Prostate gland (tissue), 2 donors: ENCODE data around the gene PIK3IP1. TPM values are rescaled to one million over a fixed set of nuclear protein-coding genes. Genes with fewer than 3 reads are reported as not detected.

Experiments used
- DNase-seq: peaks from one replicate; pipeline ENCODE4 v3.0.0-alpha.2; 2019; ENCODE audit warnings: low spot score
- H3K27ac ChIP-seq, 2 donors: fragments of 200-600 bp; sonication (generic); 2 replicates each; pipeline ENCODE4 v1.5.1; 2017 to 2019
- H3K27me3 ChIP-seq: fragments of 200-600 bp; sonication (generic); replicated peaks from 2 replicates; pipeline ENCODE4 v1.5.1; 2019; ENCODE audit not compliant: insufficient read depth
- H3K36me3 ChIP-seq, 2 donors: fragments of 200-600 bp; sonication (generic); 1 replicate in 1 of 2; 2 replicates in 1 of 2; pipeline versions ENCODE4 v1.5.1 to v1.8.1; 2017 to 2019
- H3K4me1 ChIP-seq: fragments of 200-600 bp; sonication (generic); replicated peaks from 2 replicates; pipeline ENCODE4 v1.5.1; 2019
- H3K4me3 ChIP-seq, 2 donors: fragments of 200-600 bp; sonication (generic); 2 replicates each; pipeline ENCODE4 v1.5.1; 2017 to 2019
- H3K9me3 ChIP-seq: fragments of 200-600 bp; sonication (generic); 2 replicates; pipeline ENCODE4 v1.5.1; 2017
- CTCF ChIP-seq, 4 experiments: fragments of 200-600 bp in 2 of 4; fragments of 450-650 bp in 2 of 4; sonication (generic) in 2 of 4; IDR thresholded peaks; 1 replicate in 3 of 4; 2 replicates in 1 of 4; pipeline ENCODE4 v1.5.1; 2016 to 2019; ENCODE audit warnings: antibody characterized with exemption in 4 of 4, mild to moderate bottlenecking in 2 of 4, moderate library complexity in 2 of 4
- POLR2A ChIP-seq: fragments of 450-650 bp; IDR thresholded peaks from one replicate; pipeline ENCODE4 v1.6.1; 2016; ENCODE audit warnings: antibody characterized with exemption, mild to moderate bottlenecking
- POLR2AphosphoS5 ChIP-seq: sonication (generic); formaldehyde crosslinking; IDR thresholded peaks from one replicate; pipeline ENCODE4 v1.6.1; 2017; ENCODE audit warnings: antibody characterized with exemption
- WGBS: methylation state at CpG from one replicate; pipeline ENCODE4 v1.1.5; 2018; 5-methylcytosine and 5-hydroxymethylcytosine counted together
- intact Hi-C: fragments of 100-400 bp; cut with DNase I; formaldehyde crosslinking; loops from one replicate; pipeline ENCODE4 v1.14.2; 2022
- total RNA-seq, 2 donors: library from RNA; depleted of rRNA; stranded (reverse); fragments of >200 nt; gene quantifications; one replicate each; pipeline ENCODE4 v1.1.0, GENCODE V29; 2016

Gene PIK3IP1
- total RNA-seq, 2 donors from 2014 or later, result 25.6 to 124 TPM

GRCh38 chr22:31274017-31274416 lies 18.3 kb downstream of the PIK3IP1 start:
- 52% methylated on average over 3 of the region's 3 CpGs for WGBS
- no peak for DNase-seq
- TF ChIP-seq POLR2AphosphoS5 (peak; percentile 63), CTCF (IDR thresholded peaks at IDR 0.05) (no peak)
- Histone ChIP-seq H3K4me3 (no peak overlapping the region), H3K36me3 (peaks cover 0 to 6% of the 10 kb centered on the region in 2 donors), H3K4me1 (no peaks in the 10 kb centered on the region), H3K27ac (peak overlapping the region; percentile 31 to 63), H3K27me3 (no peaks in the 10 kb centered on the region), H3K9me3 (no peaks in the 10 kb centered on the region)
- intact Hi-C loops, result loop anchor here (10.0 kb wide), 1 partner anchor 59 kb away; the partner anchor contains the start of gene LIMK2

GRCh38 chr22:31272522-31273446 lies 19.5 kb downstream of the PIK3IP1 start:
- intact Hi-C loops, result loop anchor here (10.0 kb wide), 1 partner anchor 58 kb away; the partner anchor contains the start of gene LIMK2
- Histone ChIP-seq H3K36me3 (peaks cover 3 to 6% of the 10 kb centered on the region in 2 donors), H3K4me1 (no peaks in the 10 kb centered on the region), H3K27ac (peak overlapping the region; percentile 52 to 63), H3K27me3 (no peaks in the 10 kb centered on the region), H3K9me3 (no peaks in the 10 kb centered on the region), H3K4me3 (no peak overlapping the region)
- peak; percentile 58 for DNase-seq
- 75% methylated on average over 15 of the region's 15 CpGs for WGBS
- TF ChIP-seq POLR2AphosphoS5 (peak; percentile 72), POLR2A (no peak), CTCF (IDR thresholded peaks at IDR 0.05) (peak; percentile 29 to 80 (median 75))

- Histone ChIP-seq H3K27me3 (no peaks in the 10 kb centered on the region), H3K9me3 (no peaks in the 10 kb centered on the region), H3K4me1 (no peaks in the 10 kb centered on the region), H3K27ac (peak overlapping the region in 1 of 2 donors; percentile 41), H3K36me3 (peaks cover 6 to 10% of the 10 kb centered on the region in 2 donors), H3K4me3 (no peak overlapping the region)
- intact Hi-C loops, result loop anchor here (10.0 kb wide), 1 partner anchor 57 kb away; the partner anchor contains the start of gene LIMK2
- 78% methylated on average over 3 of the region's 3 CpGs for whole genome bisulfite sequencing
- TF ChIP-seq POLR2AphosphoS5, result no peak
- no peak for TF ChIP-seq POLR2A
- no peak for DNase-seq
These were observed 20.8 kb downstream of the PIK3IP1 start for GRCh38 chr22:31271485-31271884.

- 89% methylated on average over 4 of the region's 4 CpGs for WGBS
These were observed 21.3 kb downstream of the PIK3IP1 start for GRCh38 chr22:31271026-31271425.

More at GRCh38 chr22:31271026-31271425, 21.3 kb downstream of the PIK3IP1 start:
- H3K9me3 ChIP-seq, result no peaks in the 10 kb centered on the region
- no peaks in the 10 kb centered on the region for H3K4me1 ChIP-seq
- TF ChIP-seq CTCF (IDR thresholded peaks at IDR 0.05) (no peak), POLR2AphosphoS5 (no peak), POLR2A (no peak)
- no peak for DNase-seq
- intact Hi-C loops, result loop anchor here (10.0 kb wide), 1 partner anchor 56 kb away; the partner anchor contains the start of gene LIMK2
- no peaks in the 10 kb centered on the region for H3K27me3 ChIP-seq
- no peak overlapping the region for H3K4me3 ChIP-seq
- H3K27ac ChIP-seq, result peak overlapping the region in 1 of 2 donors; percentile 41
- H3K36me3 ChIP-seq, result peaks cover 9 to 11% of the 10 kb centered on the region in 2 donors
